ENCODE measurements around the gene SORCS2.

The SORCS2 gene

DNA sequence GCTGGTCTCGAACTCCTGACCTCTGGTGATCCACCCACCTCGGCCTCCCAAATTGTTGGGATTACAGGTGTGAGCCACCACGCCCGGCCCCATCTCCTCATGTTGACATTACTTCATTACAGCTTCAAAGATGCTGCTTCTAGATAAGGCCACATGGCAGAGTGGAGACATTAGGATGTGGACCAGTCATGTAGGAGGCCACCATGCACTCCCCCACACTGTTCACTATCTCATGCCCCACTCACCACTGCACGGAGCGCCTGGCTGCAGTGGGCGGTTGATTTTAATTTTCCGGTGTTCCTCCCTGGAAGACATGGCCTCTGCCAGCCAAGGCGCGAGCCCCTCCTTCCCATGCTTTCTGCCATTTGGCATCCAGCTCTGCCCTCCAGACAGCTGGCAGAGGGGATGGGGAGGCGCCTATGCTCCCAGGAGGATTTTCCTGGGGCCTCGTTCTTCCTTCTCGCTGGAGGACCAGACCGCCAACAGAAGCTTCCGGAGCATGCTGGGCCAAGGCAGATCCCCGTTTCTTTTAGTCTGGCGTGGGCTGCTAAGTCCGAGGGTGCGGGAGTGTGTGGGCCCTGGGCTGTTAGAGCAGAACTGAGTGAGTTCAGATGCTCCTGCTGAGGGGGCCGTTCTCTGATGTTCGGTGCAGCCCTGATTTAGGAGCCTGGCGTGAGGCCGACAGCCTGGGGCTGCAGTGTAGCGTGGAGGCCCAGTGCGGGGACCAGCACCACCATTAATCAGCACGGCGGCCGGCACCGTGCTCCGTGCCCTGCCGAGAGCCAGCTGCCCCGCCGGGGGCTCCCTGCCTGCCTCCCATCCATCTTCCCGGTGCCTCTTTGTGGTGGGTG is 93.1 kb downstream of the SORCS2 start:
- in situ Hi-C loops (cut with HindIII; ENCODE audit: low sequenced_read_pairs) = loop anchor here (5.0 kb wide), 1 partner anchor 63 kb away; no protein-coding TSS in a partner anchor

DNA sequence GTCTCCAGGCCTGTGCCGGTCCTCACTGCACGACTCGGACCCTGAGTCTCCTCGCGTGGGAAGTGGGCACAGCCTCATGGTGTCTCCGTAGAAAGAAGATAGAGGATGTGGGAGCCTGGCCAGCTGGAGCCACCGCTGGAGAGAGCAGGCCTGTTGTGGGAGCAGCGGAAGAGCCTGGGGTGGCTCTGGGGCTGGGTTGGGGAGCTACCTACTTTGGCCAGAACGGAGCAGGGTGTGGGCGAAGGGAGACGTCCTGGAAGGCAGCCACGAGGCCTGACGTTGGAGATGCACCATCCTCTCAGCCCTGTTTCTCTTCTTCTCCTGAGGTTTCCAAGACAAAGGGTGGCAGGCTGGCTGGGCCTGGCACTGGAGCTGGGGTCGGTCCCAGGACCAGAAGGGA is 93.8 kb downstream of the SORCS2 start:
- in situ Hi-C loops (cut with HindIII; ENCODE audit: low sequenced_read_pairs) = loop anchor here (5.0 kb wide), 1 partner anchor 64 kb away; no protein-coding TSS in a partner anchor

DNA sequence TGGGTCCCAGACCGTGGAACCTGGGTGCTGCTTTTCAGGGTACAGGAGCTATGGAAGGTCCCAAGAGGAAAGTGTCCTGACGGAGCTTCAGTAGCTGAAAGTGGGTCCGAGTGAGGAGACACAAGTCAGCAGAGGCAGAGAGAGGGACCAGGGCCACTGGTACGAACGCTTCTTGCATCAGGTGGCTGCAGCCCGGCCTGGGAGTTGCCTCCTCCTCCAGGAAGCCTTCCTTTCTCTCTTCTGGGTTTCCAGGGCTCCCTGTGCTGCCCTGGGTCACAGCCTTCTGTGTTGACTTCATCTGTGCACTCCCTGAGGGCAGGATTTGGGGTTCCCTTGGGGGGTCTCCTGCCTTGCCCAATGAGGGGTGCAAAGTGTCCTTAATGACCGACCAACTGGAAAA is 94.5 kb downstream of the SORCS2 start:
- in situ Hi-C loops (cut with HindIII; ENCODE audit: low sequenced_read_pairs) = loop anchor here (5.0 kb wide), 1 partner anchor 64 kb away; no protein-coding TSS in a partner anchor

DNA sequence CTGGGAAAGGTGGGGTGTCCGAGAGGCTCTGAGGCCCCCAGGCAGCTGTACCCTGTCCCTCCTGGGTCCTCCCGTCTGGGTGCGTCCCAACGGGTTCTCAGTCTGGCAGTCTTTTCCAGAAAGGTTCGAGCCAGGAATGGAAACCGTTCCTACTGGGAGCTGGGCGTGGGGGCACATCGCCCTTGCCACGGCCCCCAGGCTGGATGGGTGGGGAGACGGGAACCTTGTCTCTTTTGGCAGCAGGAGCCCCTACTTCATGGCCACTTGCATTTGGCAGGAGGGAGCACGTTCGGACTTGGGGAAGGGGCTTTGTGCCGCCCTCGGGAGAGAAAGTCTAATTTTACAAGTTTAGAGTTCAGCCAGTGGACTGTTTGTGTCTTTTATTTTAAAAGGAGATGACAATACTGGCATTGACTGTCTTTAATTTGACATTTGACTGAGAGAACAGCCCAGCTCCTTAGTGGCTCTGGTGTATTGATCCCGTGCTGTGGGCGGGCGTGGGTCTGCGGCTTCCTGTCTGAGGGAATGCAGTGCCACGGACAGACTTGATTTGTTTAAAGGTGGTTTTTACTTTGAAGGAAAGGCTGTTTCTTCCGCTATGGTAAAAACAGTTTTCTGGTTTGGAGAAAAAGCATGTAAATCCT is 95.1 kb downstream of the SORCS2 start:
- in situ Hi-C loops (cut with HindIII; ENCODE audit: low sequenced_read_pairs) = loop anchor here (5.0 kb wide), 1 partner anchor 65 kb away; no protein-coding TSS in a partner anchor

DNA sequence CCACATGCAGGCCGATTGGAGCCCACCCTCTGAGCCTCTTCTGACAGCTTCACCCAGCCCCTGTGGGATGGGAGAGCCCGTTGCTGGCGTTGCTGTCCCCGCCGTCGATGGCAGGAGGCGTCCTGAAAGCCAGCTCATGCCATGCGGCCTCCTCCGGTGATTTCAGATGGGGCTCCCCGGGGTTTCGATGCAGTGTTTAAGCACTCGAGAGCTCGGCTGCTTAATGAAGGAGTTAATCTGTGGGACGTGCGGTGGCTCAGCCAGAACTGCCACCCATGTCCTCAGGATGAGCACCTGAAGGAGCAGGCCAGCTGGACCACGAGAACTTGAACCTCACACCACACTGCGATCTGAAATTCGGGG is 95.6 kb downstream of the SORCS2 start:
- in situ Hi-C loops (cut with HindIII; ENCODE audit: low sequenced_read_pairs) = loop anchor here (5.0 kb wide), 1 partner anchor 66 kb away; no protein-coding TSS in a partner anchor

DNA sequence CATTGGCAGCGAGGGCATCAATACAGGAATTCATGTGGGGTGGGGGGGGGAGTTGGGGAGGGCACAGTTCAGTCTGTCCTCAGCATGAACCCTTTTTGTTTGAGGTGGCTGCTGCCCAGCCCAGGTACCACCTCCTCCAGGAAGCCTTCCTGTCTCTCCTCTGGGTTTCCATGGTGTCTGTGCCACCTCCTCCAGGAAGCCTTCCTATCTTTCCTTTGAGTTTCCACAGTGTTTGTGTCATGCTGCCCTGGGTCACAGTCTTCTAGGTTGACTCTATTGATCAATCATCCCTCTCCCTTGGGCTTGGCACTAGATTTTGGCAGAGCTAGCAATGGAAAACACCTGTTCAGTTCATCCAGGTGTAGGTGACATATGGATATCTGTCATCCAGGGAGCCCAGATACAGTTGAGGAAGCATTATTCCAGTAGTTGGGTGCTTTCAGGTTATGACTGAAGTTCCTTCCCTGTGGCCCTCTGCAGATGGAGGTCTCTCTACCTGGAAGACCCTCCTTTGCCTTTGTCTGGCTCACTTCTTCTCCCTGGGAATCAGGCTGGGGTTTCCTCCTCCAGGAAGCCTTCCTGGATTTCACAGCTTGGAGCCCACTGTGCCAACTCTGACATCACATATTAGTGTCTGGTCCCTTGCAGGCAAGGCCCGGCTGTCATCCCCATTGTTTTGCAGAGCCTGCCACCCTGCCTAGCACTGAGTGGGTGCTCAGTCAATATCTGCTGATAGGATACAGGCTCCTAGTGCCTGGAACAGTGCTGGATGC is 96.6 kb downstream of the SORCS2 start:
- in situ Hi-C loops (cut with HindIII; ENCODE audit: low sequenced_read_pairs) = loop anchor here (5.0 kb wide), 1 partner anchor 67 kb away; no protein-coding TSS in a partner anchor

DNA sequence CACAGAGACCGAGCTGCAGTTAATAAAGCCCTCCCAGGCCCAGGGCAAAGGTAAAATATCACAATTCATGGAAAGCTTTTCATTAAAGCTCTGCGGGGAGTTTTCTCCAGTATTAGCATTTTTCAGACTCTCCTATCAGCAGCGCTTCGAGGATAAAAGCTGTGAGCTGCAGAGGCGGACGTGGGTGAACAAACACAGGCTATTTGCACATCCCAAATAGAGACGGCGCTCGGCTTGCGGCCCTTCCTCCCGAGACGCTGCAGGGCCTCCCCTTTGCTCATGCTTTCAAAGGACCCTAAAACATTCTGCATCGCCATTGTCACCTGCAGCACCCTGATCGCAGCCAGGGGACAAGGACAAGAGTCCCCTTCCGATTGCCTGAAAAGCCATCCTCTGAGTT is 97.3 kb downstream of the SORCS2 start:
- in situ Hi-C loops (cut with HindIII; ENCODE audit: low sequenced_read_pairs) = loop anchor here (5.0 kb wide), 1 partner anchor 67 kb away; no protein-coding TSS in a partner anchor

DNA sequence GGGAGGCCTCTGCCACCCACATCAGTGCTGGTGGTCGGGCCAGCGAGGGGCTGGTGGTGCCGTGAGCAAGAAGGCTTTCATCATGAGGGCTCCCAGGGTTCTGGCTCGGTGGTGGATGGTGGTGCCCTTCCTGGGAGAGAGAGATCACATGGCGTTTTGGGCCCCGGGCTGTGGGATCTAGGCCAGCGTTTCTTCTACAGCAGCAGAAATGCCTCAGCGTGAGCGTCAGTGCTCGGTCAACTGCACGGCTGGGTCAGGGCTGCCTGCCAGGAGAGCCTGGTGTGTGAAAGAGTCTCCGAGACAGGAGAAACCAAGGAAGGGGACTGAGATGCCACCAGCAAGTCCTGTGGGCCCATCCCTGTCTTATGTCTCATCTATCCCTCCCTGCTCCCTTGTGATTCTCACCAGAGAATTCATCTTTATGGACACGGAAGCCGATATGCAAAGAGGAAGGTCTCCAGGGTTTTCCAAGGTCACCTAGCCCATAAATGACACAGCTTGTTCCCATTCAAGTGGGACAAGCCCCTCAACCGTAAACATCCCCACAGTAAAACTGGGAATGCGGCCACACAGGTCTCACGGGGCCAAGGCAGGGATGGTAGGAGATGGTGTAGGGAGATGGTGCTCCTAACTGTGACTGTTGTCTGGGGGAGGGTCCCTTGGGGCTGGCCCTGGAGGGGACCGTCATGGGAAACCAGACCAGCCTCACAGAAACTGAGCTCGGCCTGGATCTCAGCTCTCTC is 99.2 kb downstream of the SORCS2 start:
- in situ Hi-C loops (cut with HindIII; ENCODE audit: low sequenced_read_pairs) = no loop called here

DNA sequence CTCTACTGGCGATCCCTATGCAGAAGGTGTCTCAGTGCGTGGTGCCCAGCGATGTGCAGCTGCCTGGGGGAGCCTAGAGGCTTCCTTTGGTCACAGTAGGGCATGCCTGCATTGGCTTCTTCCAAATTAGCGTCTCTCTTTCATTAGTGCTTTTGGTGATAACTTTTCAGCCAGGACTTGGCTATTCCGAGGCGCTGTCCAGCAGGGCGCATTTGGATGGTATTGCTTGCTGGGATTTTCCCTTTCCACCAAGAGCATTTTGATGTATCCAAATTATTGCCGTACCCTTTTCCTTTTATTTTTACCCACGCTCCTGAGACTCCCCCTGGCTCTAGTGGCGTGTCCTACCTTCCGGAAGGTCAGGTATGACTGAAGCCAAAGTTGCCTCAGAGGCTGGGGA is 101.4 kb downstream of the SORCS2 start:
- in situ Hi-C loops (cut with HindIII; ENCODE audit: low sequenced_read_pairs) = no loop called here

DNA sequence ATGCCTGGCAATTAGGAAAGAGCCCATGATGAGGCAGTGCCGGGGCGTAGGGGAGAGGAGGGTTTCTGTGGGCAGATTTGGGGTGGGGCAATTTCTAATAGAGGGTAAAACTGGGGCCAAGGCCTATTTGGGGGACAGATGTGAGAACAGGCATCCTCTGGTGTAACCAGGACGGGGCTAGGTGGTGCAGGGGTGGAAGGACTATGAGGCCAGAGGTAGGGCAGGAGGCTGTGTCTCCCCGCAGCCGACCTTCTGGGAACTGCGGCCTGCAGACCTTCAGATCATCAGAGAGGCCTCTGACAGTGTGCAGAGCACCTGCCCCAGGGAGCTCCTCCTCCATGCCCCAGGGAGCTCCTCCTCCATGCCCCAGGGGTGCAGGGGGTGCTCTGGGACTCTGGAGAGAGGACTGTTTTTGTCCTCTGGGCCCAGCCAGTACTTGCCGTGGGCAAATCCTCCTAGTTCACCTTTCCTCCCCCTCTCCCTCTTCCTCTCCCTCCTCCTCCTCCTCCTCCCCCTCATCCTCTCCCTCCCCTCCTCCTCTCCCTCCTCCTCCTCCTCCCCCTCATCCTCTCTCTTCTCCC is 101.9 kb downstream of the SORCS2 start:
- in situ Hi-C loops (cut with HindIII; ENCODE audit: low sequenced_read_pairs) = no loop called here

DNA sequence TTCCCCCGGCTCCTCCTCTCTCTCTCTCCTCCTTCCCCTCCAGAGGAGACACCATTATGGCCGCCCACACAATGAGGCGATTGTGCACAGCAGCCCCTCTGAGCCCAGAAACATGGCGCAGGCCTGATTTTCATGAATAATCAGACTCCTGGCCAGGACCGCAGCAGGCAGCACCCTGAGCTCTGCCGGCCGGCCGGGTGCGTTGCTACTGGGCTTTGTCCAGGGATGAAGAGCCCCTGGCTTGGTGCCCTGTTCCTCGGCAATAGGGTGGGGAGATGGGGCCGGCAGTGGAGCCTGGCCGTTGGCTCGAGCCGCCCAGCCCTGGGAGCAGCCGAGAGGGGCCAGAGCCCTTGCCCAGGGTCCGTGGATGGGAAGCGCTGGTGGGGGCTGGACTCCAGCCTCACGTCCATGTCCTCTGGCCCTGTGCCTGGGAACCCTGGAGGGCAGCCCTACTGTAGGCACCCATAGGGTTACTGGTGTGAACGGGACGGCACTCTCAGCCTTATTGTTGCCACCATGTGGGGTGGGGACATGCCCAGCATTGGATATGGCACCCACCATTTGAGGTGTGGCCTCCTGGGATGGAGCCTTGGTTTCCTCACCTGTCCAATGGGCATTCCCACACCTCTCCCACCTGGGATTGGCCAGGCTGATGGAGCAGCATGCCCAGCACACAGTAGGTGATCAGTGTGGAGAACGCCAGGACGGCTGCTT is 103.0 kb downstream of the SORCS2 start:
- in situ Hi-C loops (cut with HindIII; ENCODE audit: low sequenced_read_pairs) = no loop called here

DNA sequence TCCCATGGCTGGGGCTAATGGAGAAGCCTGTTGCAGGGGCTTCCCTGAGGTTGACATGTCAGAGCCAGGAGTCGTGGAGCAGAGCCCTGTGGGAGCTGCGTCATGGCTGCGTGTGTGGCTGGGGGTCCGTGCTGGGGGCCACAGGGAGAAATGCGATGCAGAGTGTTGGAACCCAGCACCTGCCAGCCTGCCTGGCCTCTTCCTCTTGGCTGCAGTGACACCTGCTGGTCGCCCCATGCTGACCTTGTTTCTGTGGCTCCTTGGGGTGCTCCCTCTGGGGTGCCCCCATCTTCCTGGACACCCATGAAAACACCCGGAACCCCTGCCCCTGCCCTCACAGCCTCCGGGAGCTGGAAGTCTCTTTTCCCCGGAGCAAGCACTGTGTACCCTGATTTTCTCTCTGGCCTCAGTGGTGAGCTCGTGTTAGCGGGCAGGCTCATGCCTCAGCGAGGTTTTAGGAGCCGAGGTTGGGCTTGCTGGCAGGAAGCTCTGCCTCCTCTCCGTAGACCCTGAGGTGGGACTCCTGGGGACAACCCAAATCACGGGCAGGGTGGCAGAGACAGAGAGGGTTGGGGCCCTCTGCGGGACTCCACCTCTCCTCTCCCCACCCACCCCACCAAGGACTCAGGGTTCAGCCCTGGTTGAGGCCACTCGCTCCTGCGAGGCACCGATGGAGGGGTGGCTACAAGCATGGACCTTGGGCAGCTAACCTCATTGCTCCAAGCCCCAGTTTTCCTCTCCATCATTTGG is 103.7 kb downstream of the SORCS2 start:
- in situ Hi-C loops (cut with HindIII; ENCODE audit: low sequenced_read_pairs) = no loop called here

DNA sequence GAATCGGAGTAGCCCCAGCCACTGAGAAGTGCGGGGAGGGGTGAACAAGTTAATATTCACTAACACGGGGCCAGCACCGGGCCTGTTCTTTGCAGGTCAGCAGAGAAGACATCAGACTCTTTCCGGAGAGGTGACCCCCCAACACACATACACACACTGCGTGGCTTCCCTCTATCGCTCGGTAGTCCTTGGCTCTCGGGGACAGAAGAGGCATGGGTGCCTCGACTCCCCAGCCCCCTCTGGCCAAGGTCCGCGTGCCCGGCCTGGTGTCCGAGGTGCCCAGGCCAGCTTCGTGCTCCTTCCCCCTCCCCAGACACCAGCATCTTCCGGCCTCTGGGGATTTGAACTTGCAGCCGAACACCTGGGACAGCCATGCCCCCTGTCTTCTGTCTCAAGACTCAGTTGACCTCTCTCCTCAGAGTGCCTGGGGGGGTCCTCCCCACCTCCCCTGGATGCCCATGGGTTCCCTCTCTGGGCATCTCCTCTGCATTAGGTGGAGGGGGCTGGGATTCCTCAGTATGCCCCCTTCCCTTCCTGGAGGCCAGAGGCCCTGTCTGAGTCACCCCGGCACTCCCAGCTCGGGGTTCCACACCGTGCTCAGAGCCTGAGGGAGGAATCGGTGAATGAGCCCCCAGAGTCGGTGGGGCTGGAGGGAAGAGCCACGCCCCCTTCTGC is 104.5 kb downstream of the SORCS2 start:
- in situ Hi-C loops (cut with HindIII; ENCODE audit: low sequenced_read_pairs) = no loop called here

DNA sequence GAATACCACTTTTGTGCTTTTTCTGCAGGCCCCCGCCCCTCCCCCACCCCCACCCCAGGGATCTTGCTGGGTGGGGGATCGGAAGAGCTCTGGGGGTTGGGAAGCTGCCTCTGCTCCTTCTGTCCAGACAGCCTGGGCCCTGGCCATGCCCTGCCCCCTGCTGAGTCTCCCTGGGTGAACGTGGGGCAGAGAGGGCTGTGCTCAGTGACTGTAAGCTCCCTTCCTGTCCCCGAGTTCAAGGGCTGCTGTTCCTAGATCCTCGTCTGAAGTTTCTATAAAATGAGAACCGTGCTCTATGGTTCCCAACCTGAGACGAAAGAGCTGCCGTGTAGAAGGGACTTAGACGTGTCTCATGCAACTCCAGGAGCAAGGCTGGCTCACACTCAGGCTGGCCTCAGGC is 105.0 kb downstream of the SORCS2 start:
- in situ Hi-C loops (cut with HindIII; ENCODE audit: low sequenced_read_pairs) = no loop called here

DNA sequence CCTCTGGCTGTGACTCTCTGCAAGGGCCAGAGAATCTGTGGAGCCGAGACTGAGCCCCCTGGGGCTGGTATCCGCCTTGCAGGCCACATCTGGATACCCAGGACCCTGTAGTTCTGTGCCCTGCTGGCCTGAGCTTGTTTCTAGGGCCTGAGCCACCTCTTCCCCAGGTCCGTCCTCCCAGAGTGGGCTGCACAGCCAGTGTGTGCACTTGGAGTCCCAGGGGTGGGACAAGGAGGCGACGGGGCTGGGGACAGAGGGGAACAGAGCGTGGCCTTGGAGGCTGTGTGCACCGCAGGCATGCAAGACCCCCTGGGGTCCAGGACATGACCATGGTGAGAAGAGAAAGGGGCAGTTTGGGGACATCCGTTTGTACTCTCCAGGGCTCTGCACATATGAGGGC is 105.5 kb downstream of the SORCS2 start:
- in situ Hi-C loops (cut with HindIII; ENCODE audit: low sequenced_read_pairs) = no loop called here

DNA sequence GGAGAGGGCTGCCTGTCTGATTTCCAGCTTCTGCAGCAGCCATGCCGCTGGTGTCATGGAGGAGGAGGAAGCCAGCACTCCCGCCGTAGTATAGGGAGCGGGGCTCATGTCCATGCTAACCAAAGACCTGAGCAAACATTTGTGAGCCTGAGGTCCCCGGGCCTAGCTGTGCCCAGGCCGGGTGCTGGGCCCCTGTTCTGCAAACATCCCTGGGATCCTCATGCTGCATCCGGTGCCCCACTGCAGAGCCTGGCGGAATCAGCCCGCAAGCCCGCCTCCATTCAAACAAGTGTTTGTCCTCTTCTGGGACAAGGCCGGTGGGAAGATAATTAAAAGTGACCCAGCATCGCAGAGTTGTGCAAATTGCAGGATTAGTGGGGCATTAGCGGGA is 106.3 kb downstream of the SORCS2 start:
- in situ Hi-C loops (cut with HindIII; ENCODE audit: low sequenced_read_pairs) = no loop called here

DNA sequence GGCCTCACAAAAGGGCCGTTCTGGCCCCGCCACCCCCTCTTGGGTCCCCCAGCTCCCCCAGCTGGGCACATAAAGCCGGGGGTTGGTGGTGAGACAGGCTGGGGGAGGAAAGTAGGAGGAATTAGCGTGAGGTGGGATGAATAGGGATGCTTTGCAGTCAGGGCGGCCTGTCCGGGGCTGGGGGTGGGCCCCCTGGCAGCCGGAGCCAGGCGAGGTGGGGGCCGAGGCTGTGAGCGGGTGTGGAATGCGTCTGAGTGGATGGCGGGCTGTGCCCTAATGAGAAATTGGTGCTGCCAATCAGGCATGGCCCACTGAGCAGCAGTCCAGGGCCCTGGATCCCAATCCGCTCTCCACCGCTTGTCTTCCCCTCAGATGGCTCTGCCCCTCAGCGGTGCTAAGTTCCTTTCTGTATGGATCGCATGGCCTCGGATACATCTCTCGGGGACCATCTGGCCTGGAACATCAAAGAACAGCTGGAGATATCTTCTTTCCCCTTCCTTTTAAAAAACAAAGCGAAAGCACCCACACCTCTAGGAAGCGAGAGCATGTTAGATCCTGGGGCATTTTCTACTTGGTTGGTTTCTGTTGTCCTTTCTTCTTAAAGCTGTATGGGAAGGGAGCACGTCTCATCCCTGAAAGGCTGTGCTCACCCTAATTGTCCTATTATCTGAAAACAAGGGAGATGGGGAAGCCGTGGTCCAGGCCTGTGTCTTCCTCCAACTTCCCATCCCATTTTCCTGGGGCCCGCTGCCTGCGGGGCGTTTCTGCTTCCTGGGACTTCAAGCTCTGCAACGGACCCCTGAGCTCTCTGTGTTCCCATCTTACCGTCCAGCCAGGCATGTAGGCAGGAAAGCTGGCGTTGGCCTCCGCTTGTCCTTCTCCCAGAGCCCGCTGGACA is 106.9 kb downstream of the SORCS2 start:
- in situ Hi-C loops (cut with HindIII; ENCODE audit: low sequenced_read_pairs) = no loop called here

Measured in DLD1 (cell line).